IPS-20b (cell line): Measurements from ENCODE around the gene SLC1A5.

Source experiments
- H3K27ac ChIP-seq: one replicate; pipeline ENCODE4 v1.5.1; 2013; ENCODE audit warnings: low read length
- H3K27me3 ChIP-seq: 2 replicates; pipeline ENCODE4 v1.6.1; 2013; ENCODE audit warnings: mild to moderate bottlenecking, low read length, inconsistent platforms; ENCODE audit not compliant: insufficient read depth
- H3K36me3 ChIP-seq: 2 replicates; pipeline ENCODE4 v1.6.1; 2013; ENCODE audit warnings: low read depth, mild to moderate bottlenecking, inconsistent platforms, low read length, moderate library complexity; ENCODE audit not compliant: insufficient read depth
- H3K4me1 ChIP-seq: 2 replicates; pipeline ENCODE4 v1.6.1; 2013; ENCODE audit warnings: mild to moderate bottlenecking, control low read depth, inconsistent platforms, low read length, moderate library complexity; ENCODE audit not compliant: insufficient read depth
- H3K4me3 ChIP-seq: 2 replicates; pipeline ENCODE4 v1.5.1; 2013; ENCODE audit warnings: mild to moderate bottlenecking, low read length, inconsistent platforms
- H3K9ac ChIP-seq: 2 replicates; pipeline ENCODE4 v1.6.1; 2013; ENCODE audit warnings: low read depth, mild to moderate bottlenecking, inconsistent platforms, low read length, moderate library complexity
- H3K9me3 ChIP-seq: 2 replicates; pipeline ENCODE4 v1.6.1; 2013; ENCODE audit warnings: mild to moderate bottlenecking, low read depth, low read length, inconsistent platforms; ENCODE audit not compliant: insufficient read depth

Gene SLC1A5

DNA sequence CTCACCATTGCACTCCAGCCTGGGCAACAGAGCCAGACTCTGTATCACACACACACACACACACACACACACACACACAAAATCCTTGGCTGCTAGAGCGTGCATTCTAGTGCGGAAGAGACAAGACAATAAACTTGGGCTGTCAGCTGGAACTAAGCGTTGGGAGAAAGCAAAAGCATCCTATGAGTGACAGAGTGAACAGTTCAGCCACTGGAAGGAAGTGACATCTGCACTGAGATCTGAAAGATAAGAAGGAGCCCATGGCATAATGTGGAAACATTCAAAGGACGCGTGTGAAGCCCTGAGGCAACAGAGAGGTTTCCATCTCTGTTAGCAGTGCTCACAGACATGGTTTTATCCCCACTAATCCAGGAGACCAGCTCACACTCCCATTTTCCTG, 3.5 kb upstream of the SLC1A5 start:
- Histone ChIP-seq H3K36me3 (no peaks in the 10 kb centered on the region), H3K27me3 (peaks cover 9% of the 10 kb centered on the region), H3K27ac (no peak overlapping the region), H3K9me3 (no peaks in the 10 kb centered on the region), H3K4me1 (no peaks in the 10 kb centered on the region), H3K9ac (no peak overlapping the region), H3K4me3 (no peak overlapping the region)

- H3K4me3 ChIP-seq: no peak overlapping the region
- H3K9me3 ChIP-seq: no peaks in the 10 kb centered on the region
- no peak overlapping the region for H3K27ac ChIP-seq
- peaks cover 9% of the 10 kb centered on the region for H3K27me3 ChIP-seq
- peaks cover 8% of the 10 kb centered on the region; the same call in 1 of the 2 replicates for H3K4me1 ChIP-seq
- no peak overlapping the region for H3K9ac ChIP-seq
- H3K36me3 ChIP-seq: peaks cover 14% of the 10 kb centered on the region
These were observed 977 bp upstream of the SLC1A5 start for GRCh38 chr19:46789371-46789770.

DNA sequence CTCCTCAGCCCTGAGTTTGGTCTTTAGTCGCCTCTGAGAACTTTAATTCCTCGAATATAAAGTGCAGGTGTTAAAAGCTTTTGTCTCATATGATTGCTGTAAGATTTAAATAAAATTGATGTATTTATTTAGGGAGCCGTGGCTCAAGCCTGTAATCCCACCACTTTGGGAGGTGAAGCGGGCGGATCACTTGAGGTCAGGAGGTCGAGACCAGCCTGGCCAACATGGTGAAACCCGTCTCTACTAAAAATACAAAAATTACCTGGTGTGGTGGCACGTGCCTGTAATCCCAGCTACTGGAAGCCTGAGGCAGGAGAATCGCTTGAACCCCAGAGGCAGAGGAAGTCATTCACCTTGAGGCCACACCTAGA, 559 bp upstream of the SLC1A5 start:
- Histone ChIP-seq H3K36me3 (peaks cover 18% of the 10 kb centered on the region), H3K4me1 (peaks cover 11% of the 10 kb centered on the region; the same call in 1 of the 2 replicates), H3K4me3 (no peak overlapping the region; the same call in 1 of the 2 replicates), H3K27me3 (peaks cover 9% of the 10 kb centered on the region), H3K9ac (no peak overlapping the region), H3K27ac (no peak overlapping the region), H3K9me3 (no peaks in the 10 kb centered on the region)

- Histone ChIP-seq H3K27me3 (peaks cover 9% of the 10 kb centered on the region), H3K4me1 (peaks cover 13% of the 10 kb centered on the region; the same call in 1 of the 2 replicates), H3K9me3 (no peaks in the 10 kb centered on the region), H3K4me3 (peak overlapping the region; percentile 99), H3K27ac (peak overlapping the region; percentile 64), H3K9ac (peak overlapping the region; percentile 99), H3K36me3 (peaks cover 31% of the 10 kb centered on the region)
These were observed 798 bp downstream of the SLC1A5 start for GRCh38 chr19:46787331-46788261.

- Histone ChIP-seq H3K27ac (peak overlapping the region; percentile 64), H3K9me3 (no peaks in the 10 kb centered on the region), H3K9ac (peak overlapping the region; percentile 99), H3K4me1 (peaks cover 13% of the 10 kb centered on the region; the same call in 1 of the 2 replicates), H3K36me3 (peaks cover 37% of the 10 kb centered on the region), H3K27me3 (peaks cover 9% of the 10 kb centered on the region), H3K4me3 (peak overlapping the region; percentile 99)
These were observed 1.4 kb downstream of the SLC1A5 start for GRCh38 chr19:46787040-46787330.

GRCh38 chr19:46786236-46787039, 2.0 kb downstream of the SLC1A5 start:
- peaks cover 13% of the 10 kb centered on the region; the same call in 1 of the 2 replicates for H3K4me1 ChIP-seq

DNA sequence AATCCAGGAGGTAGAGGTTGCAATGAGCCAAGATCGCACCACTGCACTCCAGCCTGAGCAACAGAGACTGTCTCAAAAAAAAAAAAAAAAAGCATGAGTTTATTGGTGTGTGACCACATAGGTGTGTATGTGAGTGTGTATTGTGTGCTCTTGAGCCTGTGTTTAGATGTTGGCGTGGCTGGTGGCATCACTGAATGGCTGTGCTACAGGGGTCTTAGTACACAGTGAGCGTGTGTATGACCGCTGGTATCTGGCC, 2.5 kb downstream of the SLC1A5 start:
- H3K36me3 ChIP-seq: peaks cover 48% of the 10 kb centered on the region
- H3K9me3 ChIP-seq: no peaks in the 10 kb centered on the region
- H3K4me1 ChIP-seq: peaks cover 13% of the 10 kb centered on the region; the same call in 1 of the 2 replicates
- peaks cover 9% of the 10 kb centered on the region for H3K27me3 ChIP-seq
- peak overlapping the region; percentile 99 for H3K9ac ChIP-seq
- H3K27ac ChIP-seq: peak overlapping the region; percentile 64
- H3K4me3 ChIP-seq: peak overlapping the region; percentile 99

More at GRCh38 chr19:46786236-46787039, 2.0 kb downstream of the SLC1A5 start:
- Histone ChIP-seq H3K27ac (peak overlapping the region; percentile 64), H3K4me3 (peak overlapping the region; percentile 99), H3K9ac (peak overlapping the region; percentile 99), H3K36me3 (peaks cover 43% of the 10 kb centered on the region), H3K9me3 (no peaks in the 10 kb centered on the region), H3K27me3 (peaks cover 9% of the 10 kb centered on the region)

DNA sequence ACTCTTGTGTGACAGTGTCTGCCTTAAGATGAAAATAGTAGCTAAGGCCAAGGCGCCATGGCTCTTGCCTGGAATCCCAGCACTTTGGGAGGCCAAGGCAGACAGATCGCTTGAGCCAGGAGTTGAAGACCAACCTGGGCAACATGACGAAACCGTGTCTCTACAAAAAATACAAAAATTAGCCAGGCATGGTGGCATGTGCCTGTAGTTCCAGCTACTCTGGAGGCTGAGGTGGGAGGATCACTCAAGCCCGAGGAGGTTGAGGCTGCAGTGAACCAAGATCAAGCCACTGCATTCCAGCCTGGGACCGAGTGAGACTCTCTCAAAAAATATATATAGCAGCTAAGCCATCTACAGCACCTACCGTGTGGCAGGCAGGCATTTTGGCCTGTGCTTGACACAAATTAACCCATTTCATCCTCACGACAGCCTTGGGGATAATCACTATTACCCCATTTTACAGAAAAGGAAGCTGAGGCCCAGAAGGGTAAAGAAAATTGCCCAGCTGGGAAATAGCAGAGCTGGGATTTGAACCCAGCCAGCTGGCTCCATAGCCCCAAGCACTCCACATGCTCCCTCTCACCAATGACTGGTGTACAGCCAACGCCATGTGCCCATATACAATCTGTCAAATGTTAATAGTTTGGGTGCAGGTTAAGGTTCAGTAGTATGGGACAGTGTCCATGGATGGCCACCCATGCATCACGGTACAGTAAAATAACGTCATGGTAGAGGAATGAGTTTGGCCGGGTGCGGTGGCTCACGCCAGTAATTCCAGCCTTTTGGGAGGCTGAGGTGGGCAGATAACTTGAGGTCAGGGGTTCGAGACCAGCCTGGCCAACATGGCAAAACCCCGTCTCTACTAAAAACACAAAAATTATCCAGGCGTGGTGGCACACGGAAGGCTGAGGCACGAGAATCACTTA, 3.1 kb downstream of the SLC1A5 start:
- H3K27ac ChIP-seq: peak overlapping the region; percentile 1
- peaks cover 9% of the 10 kb centered on the region for H3K27me3 ChIP-seq
- peaks cover 54% of the 10 kb centered on the region for H3K36me3 ChIP-seq
- H3K4me3 ChIP-seq: peak overlapping the region; percentile 99
- no peaks in the 10 kb centered on the region for H3K9me3 ChIP-seq
- H3K9ac ChIP-seq: peak overlapping the region; percentile 99
- H3K4me1 ChIP-seq: peaks cover 13% of the 10 kb centered on the region; the same call in 1 of the 2 replicates

GRCh38 chr19:46784262-46785053, 3.9 kb downstream of the SLC1A5 start:
- H3K9me3 ChIP-seq: no peaks in the 10 kb centered on the region
- H3K27ac ChIP-seq: peak overlapping the region; percentile 44
- peak overlapping the region; percentile 99 for H3K9ac ChIP-seq
- H3K4me1 ChIP-seq: peaks cover 13% of the 10 kb centered on the region; the same call in 1 of the 2 replicates
- H3K36me3 ChIP-seq: peaks cover 63% of the 10 kb centered on the region
- peak overlapping the region; percentile 99 for H3K4me3 ChIP-seq
- H3K27me3 ChIP-seq: peaks cover 6% of the 10 kb centered on the region

DNA sequence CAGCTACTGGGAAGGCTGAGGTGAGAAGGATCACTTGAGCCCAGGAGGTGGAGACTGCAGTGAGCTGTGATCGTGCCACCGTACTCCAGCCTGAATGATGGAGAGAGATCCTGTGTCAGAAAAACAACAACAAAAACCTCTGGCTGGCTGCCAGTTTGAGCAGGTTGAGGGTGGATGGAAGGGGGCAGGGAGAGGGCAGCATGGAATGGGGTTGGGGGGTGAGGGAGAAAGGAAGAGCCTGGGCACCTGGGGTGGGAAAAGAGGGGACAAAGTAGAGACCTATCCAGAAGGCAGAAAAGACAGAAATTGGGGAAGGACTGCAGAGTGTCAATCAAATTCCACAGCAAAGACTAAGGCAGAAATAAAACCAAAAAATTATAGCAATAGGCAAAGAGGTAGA, 4.7 kb downstream of the SLC1A5 start:
- Histone ChIP-seq H3K36me3 (peaks cover 71% of the 10 kb centered on the region), H3K9me3 (no peaks in the 10 kb centered on the region), H3K27me3 (no peaks in the 10 kb centered on the region), H3K4me3 (peak overlapping the region; percentile 99; the same call in 1 of the 2 replicates), H3K9ac (peak overlapping the region; percentile 99; the same call in 1 of the 2 replicates), H3K27ac (no peak overlapping the region), H3K4me1 (peaks cover 13% of the 10 kb centered on the region; the same call in 1 of the 2 replicates)
